Loucy (cell line): ENCODE results near the gene ZFP69B.

Experiments used
- EZH2phosphoT487 ChIP-seq: fragments of 200-600 bp; IDR thresholded peaks from 2 replicates; pipeline ENCODE4 v1.6.1; 2018; ENCODE audit warnings: antibody characterized with exemption, mild to moderate bottlenecking, moderate library complexity, borderline replicate concordance
- TF ChIP-seq, protein P1 (sequence below): fragments of 200-600 bp; sonication (generic); conservative IDR thresholded peaks from 2 replicates; pipeline ENCODE4 v1.5.1; 2014; ENCODE audit warnings: mild to moderate bottlenecking, antibody characterized with exemption, low read length

- TF ChIP-seq EZH2phosphoT487: no peak
- TF ChIP-seq, protein P1, sequence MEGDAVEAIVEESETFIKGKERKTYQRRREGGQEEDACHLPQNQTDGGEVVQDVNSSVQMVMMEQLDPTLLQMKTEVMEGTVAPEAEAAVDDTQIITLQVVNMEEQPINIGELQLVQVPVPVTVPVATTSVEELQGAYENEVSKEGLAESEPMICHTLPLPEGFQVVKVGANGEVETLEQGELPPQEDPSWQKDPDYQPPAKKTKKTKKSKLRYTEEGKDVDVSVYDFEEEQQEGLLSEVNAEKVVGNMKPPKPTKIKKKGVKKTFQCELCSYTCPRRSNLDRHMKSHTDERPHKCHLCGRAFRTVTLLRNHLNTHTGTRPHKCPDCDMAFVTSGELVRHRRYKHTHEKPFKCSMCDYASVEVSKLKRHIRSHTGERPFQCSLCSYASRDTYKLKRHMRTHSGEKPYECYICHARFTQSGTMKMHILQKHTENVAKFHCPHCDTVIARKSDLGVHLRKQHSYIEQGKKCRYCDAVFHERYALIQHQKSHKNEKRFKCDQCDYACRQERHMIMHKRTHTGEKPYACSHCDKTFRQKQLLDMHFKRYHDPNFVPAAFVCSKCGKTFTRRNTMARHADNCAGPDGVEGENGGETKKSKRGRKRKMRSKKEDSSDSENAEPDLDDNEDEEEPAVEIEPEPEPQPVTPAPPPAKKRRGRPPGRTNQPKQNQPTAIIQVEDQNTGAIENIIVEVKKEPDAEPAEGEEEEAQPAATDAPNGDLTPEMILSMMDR: no peak
Observed at GRCh38 chr1:40414331-40414730, 35.9 kb upstream of the ZFP69B start.
